Measurements from ENCODE around the gene KRTAP10-9.
"Not testable (repeated sequence)": the region's sequence is repeated elsewhere in the genome, so short reads cannot be mapped to it uniquely, and the experiment has no call there.

KRTAP10-9 gene

DNA sequence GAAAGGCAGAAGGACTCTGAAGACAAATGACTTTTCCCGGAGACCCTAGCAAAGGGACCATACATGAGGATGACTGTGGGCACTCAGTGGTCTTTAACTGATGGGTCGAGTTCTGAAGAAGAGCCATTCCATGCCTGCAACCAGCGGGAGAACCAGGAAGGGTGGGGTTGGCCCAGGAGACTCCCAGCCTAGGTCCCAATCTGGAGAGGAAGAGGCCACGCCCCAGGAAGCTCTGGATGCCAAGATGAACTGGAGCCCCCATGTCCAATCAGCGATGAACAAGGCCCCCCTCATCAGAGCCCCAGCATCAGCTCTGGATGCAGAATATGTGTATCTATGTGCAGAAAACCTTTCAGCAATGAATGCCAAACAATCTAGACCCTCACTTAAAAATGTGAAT is 13.9 kb downstream of the KRTAP10-9 start:
- no peak for TF ChIP-seq ISL1 (CRISPR knock-in tag; IDR thresholded peaks at IDR 0.05)
- no peak for ATAC-seq

GRCh38 chr21:44643741-44644310 is 16.9 kb downstream of the KRTAP10-9 start:
- TF ChIP-seq, protein P1, sequence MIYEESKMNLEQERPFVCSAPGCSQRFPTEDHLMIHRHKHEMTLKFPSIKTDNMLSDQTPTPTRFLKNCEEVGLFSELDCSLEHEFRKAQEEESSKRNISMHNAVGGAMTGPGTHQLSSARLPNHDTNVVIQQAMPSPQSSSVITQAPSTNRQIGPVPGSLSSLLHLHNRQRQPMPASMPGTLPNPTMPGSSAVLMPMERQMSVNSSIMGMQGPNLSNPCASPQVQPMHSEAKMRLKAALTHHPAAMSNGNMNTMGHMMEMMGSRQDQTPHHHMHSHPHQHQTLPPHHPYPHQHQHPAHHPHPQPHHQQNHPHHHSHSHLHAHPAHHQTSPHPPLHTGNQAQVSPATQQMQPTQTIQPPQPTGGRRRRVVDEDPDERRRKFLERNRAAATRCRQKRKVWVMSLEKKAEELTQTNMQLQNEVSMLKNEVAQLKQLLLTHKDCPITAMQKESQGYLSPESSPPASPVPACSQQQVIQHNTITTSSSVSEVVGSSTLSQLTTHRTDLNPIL (CRISPR knock-in tag; IDR thresholded peaks at IDR 0.05; ENCODE audit: low read depth), result no peak
- TF ChIP-seq PPARA (CRISPR knock-in tag; IDR thresholded peaks at IDR 0.05; ENCODE audit: borderline replicate concordance) (no peak), CSDC2 (CRISPR knock-in tag; IDR thresholded peaks at IDR 0.05) (no peak), SNAI2 (CRISPR knock-in tag; IDR thresholded peaks at IDR 0.05) (no peak), ZFP30 (CRISPR knock-in tag; IDR thresholded peaks at IDR 0.05) (no peak), ZNF70 (CRISPR knock-in tag; IDR thresholded peaks at IDR 0.05) (no peak), OSR1 (CRISPR knock-in tag; IDR thresholded peaks at IDR 0.05) (no peak), GLIS3 (CRISPR knock-in tag; IDR thresholded peaks at IDR 0.05) (no peak), ESRRG (CRISPR knock-in tag; IDR thresholded peaks at IDR 0.05) (no peak), TCF4 (CRISPR knock-in tag; IDR thresholded peaks at IDR 0.05; ENCODE audit: borderline replicate concordance) (no peak), ZFP3 (CRISPR knock-in tag; IDR thresholded peaks at IDR 0.05) (no peak), ZC3H10 (CRISPR knock-in tag; IDR thresholded peaks at IDR 0.05) (no peak), CSRNP3 (CRISPR knock-in tag; IDR thresholded peaks at IDR 0.05) (no peak), ISL1 (CRISPR knock-in tag; IDR thresholded peaks at IDR 0.05) (no peak), ARNTL (CRISPR knock-in tag; IDR thresholded peaks at IDR 0.05; ENCODE audit: borderline replicate concordance, low read depth) (no peak), TOX (CRISPR knock-in tag; IDR thresholded peaks at IDR 0.05; ENCODE audit: borderline replicate concordance) (no peak)
- TF ChIP-seq, protein P2, sequence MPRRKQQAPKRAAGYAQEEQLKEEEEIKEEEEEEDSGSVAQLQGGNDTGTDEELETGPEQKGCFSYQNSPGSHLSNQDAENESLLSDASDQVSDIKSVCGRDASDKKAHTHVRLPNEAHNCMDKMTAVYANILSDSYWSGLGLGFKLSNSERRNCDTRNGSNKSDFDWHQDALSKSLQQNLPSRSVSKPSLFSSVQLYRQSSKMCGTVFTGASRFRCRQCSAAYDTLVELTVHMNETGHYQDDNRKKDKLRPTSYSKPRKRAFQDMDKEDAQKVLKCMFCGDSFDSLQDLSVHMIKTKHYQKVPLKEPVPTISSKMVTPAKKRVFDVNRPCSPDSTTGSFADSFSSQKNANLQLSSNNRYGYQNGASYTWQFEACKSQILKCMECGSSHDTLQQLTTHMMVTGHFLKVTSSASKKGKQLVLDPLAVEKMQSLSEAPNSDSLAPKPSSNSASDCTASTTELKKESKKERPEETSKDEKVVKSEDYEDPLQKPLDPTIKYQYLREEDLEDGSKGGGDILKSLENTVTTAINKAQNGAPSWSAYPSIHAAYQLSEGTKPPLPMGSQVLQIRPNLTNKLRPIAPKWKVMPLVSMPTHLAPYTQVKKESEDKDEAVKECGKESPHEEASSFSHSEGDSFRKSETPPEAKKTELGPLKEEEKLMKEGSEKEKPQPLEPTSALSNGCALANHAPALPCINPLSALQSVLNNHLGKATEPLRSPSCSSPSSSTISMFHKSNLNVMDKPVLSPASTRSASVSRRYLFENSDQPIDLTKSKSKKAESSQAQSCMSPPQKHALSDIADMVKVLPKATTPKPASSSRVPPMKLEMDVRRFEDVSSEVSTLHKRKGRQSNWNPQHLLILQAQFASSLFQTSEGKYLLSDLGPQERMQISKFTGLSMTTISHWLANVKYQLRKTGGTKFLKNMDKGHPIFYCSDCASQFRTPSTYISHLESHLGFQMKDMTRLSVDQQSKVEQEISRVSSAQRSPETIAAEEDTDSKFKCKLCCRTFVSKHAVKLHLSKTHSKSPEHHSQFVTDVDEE (CRISPR knock-in tag; IDR thresholded peaks at IDR 0.05), result no peak
- ATAC-seq, result no peak

DNA sequence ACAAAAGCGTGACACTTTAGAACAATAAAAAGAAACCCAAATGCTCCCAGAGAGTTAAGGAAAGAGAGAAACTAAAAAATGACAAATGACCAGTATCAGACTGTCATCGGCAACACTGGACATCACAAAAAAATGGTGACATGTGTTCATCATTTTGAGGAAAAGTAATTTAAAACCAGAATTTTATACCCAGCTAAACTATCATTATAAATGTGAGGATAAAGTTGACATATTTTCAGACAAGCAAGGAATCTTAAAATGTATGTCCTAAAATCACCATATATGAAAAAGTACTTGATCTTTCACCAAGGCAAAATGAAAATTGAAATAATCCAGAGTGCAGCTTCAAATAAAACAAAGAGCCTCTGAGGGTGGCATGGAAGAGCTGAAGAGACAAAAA is 18.0 kb downstream of the KRTAP10-9 start:
- TF ChIP-seq TOX (CRISPR knock-in tag; IDR thresholded peaks at IDR 0.05; ENCODE audit: borderline replicate concordance) (no peak), ZNF565 (CRISPR knock-in tag; conservative IDR thresholded peaks at IDR 0.05; ENCODE audit: low read depth) (no peak), ARNTL (CRISPR knock-in tag; IDR thresholded peaks at IDR 0.05; ENCODE audit: borderline replicate concordance, low read depth) (no peak), ISL1 (CRISPR knock-in tag; IDR thresholded peaks at IDR 0.05) (no peak)
- ATAC-seq, result no peak

- not testable (repeated sequence) for ATAC-seq
Measured at GRCh38 chr21:44646366-44647221, 19.7 kb downstream of the KRTAP10-9 start, which contains the start of gene KRTAP10-11. Gene KRTAP10-11 (plus strand): TSS chr21:44646414. CDS start chr21:44646459, 45 bp downstream.

DNA sequence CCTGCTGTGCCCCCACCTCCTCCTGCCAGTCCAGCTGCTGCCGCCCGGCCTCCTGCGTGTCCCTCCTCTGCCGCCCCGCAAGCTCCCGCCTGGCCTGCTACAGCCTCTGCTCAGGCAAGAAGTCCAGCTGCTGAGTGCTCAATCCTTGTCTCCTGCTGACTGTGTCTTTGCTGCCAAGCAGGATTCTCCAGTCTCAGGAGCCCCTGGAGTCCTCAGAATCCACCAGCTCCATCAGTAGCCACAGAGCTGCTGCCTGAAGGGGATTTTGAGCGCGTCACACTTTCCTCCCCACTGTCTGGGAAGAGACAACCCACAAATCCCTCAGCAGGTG is 20.3 kb downstream of the KRTAP10-9 start:
- no peak; the same call in 2 of the 3 replicates for ATAC-seq
- TF ChIP-seq ZC3H10 (CRISPR knock-in tag; IDR thresholded peaks at IDR 0.05) (no peak), ZFP30 (CRISPR knock-in tag; IDR thresholded peaks at IDR 0.05) (no peak), PPARA (CRISPR knock-in tag; IDR thresholded peaks at IDR 0.05; ENCODE audit: borderline replicate concordance) (no peak), ARNTL (CRISPR knock-in tag; IDR thresholded peaks at IDR 0.05; ENCODE audit: borderline replicate concordance, low read depth) (no peak), CSDC2 (CRISPR knock-in tag; IDR thresholded peaks at IDR 0.05) (no peak), BACH2 (CRISPR knock-in tag; IDR thresholded peaks at IDR 0.05; ENCODE audit: borderline replicate concordance) (no peak), TOX (CRISPR knock-in tag; IDR thresholded peaks at IDR 0.05; ENCODE audit: borderline replicate concordance) (no peak), CSRNP3 (CRISPR knock-in tag; IDR thresholded peaks at IDR 0.05) (no peak), ZFP3 (CRISPR knock-in tag; IDR thresholded peaks at IDR 0.05) (no peak), ISL1 (CRISPR knock-in tag; IDR thresholded peaks at IDR 0.05) (no peak), OSR1 (CRISPR knock-in tag; IDR thresholded peaks at IDR 0.05) (no peak), ZNF70 (CRISPR knock-in tag; IDR thresholded peaks at IDR 0.05) (no peak), ZNF565 (CRISPR knock-in tag; conservative IDR thresholded peaks at IDR 0.05; ENCODE audit: low read depth) (no peak), ESRRG (CRISPR knock-in tag; IDR thresholded peaks at IDR 0.05) (no peak), SNAI2 (CRISPR knock-in tag; IDR thresholded peaks at IDR 0.05) (no peak), RARB (CRISPR knock-in tag; IDR thresholded peaks at IDR 0.05) (no peak)
- TF ChIP-seq, protein P1 (CRISPR knock-in tag; IDR thresholded peaks at IDR 0.05; ENCODE audit: low read depth), result no peak
- TF ChIP-seq, protein P3, sequence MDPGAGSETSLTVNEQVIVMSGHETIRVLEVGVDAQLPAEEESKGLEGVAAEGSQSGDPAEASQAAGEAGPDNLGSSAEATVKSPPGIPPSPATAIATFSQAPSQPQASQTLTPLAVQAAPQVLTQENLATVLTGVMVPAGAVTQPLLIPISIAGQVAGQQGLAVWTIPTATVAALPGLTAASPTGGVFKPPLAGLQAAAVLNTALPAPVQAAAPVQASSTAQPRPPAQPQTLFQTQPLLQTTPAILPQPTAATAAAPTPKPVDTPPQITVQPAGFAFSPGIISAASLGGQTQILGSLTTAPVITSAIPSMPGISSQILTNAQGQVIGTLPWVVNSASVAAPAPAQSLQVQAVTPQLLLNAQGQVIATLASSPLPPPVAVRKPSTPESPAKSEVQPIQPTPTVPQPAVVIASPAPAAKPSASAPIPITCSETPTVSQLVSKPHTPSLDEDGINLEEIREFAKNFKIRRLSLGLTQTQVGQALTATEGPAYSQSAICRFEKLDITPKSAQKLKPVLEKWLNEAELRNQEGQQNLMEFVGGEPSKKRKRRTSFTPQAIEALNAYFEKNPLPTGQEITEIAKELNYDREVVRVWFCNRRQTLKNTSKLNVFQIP (CRISPR knock-in tag; IDR thresholded peaks at IDR 0.05; ENCODE audit: borderline replicate concordance, low read depth), result no peak

Measured in SK-N-SH treated with all-trans-retinoic acid at 6 μM for 48 hours (cell line).